ENCODE data around the gene NTRK2.
"Not testable (repeated sequence)": the region's sequence is repeated elsewhere in the genome, so short reads cannot be mapped to it uniquely, and the experiment has no call there.

The NTRK2 gene

DNA sequence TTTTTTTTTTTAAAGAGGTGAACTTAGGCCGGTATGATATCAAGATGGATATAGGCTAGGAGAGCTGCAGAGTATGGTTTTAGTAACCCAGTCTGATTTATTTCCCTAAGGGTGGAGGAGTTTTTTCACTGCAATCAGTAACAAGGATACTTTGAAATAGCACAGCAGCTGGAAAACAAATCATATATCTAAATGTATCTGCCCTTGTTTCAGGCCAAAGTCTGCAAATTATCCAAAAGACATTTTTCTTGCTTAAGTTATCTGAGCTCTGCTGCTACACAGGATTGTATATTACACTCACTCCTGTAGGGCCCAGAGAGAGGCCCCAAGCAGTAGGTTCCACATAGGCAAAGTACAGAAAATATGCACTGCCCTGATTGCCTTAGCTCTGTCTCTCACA lies 222.4 kb downstream of the NTRK2 start:
- no peak for DNase-seq (ENCODE audit: low read depth, low spot score)

DNA sequence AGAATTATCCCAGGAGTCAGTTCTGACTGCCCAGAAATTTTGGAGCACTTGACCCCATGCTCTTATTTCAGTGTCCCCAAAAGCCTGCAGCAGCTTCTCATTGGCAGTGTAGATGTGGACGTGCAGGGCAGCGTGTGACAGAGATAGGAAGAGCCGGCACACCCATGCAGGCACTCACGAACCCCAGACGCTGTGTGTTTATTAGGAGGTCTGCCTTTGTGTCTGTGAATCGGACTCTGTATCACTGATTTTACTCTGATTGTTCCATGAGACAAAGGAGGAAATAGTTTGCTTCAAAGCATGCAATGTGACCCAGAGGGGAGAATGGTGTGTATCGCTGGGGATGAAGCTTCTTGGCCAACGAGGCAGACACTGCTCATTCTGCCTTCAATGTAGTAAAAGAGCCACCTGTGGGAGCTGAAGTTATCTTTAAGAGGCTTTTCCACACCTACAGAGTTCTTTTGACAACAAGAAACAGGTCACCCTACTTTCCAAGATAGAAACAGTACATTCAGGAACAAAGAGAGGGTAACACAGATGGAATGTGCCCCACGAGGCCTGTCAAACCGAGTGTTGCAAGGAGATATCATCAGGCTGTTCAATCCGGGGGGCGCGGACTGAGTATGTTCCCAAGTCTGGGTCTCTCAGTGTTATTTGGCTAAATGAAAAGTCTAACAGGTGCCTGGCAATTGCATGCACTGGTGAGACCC lies 224.0 kb downstream of the NTRK2 start:
- no peak for DNase-seq (ENCODE audit: low read depth, low spot score)

DNA sequence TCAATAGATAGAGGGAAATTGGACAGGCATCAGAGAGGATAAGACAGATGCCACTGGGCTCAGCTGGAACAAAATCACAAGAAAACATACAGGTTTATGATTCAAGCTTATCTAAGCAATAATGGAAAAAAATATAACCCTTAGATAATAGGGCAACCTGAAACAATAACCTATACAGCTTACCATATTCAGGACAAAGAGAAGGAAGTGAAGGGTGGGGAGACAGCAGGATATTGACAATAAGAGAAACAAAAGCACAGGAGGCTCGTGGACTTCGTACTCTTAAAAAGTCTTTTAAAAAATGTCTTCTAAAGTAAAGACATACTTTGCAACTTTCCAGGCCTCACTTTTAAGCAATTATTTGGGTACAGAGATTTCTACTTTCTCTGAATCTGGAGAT lies 225.3 kb downstream of the NTRK2 start:
- no peak for DNase-seq (ENCODE audit: low read depth, low spot score)

DNA sequence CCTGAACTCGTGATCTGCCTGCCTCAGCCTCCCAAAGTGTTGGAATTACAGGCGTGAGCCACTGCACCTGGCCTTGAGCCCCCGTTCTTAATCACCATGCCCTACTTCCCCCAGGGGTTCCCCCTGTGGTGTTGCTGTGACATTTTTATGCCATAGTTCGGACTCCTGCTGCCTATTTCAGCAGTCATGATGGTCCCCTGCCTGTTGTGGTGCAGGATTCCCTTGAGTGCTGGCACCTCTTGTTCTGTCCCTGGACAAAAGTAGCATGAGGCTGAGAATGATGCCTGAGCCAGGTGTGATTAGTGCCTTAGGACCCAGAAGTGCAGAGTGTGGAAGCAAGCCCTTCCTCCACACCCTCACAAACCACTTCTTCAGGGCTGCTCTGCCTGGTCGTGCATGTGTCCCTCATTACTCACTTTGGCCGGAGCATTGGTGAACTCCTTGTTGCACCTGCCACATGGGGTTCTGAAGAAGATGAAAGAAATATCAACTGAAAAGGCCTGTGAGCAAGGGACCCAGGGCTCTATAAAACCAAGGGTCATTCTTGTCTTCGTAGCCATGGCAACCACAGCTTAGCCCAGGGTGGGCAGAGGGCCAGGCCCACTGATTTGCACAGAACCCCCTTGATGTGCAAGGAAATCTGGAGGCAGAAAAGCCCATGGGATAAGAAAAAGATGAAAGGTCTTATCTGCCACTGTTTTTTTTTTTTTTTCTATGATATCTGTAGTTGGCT lies 228.0 kb downstream of the NTRK2 start:
- DNase-seq (ENCODE audit: low read depth, low spot score) = no peak

DNA sequence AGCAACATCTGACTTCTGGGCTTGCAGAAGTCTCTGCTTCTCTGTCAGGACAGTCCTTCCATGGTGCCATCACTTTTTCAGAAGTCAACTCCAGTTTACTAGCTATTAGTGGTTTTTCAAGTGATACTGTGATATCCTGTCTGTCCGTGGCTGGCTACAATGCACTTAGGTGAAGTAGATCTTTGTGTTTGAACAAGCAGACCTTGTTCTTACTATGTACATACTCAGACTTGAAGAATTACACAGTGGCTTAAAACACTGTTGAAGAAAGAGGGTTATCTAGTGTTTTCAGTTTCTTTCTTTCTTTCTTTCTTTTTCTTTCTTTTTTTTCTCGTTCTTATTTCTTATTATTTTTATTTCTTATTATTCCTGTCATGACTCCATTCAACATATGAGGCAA lies 228.7 kb downstream of the NTRK2 start:
- no peak for DNase-seq (ENCODE audit: low read depth, low spot score)

DNA sequence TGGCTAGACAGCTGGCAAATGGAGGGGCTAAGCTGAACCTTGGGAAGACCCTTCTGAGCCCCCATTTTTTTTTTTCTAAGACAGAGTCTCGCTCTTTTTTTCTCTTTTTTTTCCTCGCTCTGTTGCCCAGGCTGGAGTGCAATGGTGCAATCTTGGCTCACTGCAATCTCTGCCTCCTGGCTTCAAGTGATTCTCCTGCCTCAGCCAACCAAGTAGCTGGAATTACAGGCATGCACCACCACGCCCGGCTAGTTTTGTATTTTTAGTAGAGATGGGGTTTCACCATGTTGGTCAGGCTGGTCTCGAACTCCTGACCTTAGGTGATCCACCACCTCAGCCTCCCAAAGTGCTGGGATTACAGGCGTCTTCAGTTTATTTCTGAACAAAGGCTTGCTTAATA lies 229.1 kb downstream of the NTRK2 start:
- not testable (repeated sequence) for DNase-seq (ENCODE audit: low read depth, low spot score)

DNA sequence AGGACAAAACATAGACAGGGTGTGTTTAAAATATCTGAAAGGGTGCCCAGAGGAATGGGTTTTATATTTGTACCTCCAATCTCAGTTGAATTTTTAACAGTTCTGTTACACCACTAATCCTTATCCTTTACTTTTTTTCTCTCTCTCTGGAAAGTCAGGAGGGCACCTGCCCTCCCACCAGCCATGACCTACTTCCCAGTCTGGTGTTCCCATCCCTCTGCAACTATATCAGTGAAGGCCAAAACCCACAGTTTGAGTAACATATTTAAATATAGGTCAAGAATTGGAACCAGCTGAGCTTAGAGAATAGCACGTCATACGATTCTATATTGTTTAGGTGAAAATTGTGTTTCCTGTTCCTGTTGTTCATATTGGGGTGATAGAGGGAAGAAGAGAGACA lies 229.8 kb downstream of the NTRK2 start:
- no peak for DNase-seq (ENCODE audit: low read depth, low spot score)

DNA sequence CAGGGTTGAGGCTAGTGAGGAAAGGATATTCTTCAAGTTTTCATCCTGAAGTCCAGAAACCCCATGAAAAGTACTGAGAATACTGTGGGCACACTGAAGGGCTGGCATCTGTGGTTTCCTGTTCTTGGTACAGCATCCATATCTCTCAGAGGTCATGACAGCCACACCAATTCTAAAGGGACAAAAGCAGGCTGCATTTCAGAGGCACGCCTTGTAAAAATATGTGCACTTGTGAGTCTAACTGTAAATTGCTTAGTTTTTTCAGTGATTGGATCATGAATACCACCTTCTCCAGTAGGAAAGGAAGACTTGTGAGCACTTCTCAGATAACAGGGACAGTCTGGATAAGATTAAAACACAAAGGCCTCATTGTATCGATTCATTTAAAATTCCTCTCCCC lies 230.9 kb downstream of the NTRK2 start:
- DNase-seq (ENCODE audit: low read depth, low spot score) = no peak

DNA sequence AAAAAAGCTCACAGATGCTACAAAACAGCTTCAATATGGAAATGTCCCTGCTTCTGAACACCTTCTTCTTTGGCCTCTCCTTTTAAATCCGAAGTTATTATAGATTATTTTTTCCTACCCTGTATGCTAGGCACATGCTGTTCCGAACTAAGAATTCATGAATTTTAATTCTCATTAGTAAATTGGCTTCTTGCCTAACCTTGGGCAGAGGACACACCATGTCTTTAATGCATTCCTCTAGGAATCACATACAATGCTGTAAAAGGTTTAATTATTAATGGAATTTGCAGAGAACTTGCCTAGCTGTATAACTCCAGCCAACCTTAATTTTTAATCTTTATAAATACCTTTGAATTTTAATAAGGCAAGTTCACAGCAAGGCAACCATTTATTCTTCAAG lies 234.4 kb downstream of the NTRK2 start:
- DNase-seq (ENCODE audit: low read depth, low spot score) = no peak

DNA sequence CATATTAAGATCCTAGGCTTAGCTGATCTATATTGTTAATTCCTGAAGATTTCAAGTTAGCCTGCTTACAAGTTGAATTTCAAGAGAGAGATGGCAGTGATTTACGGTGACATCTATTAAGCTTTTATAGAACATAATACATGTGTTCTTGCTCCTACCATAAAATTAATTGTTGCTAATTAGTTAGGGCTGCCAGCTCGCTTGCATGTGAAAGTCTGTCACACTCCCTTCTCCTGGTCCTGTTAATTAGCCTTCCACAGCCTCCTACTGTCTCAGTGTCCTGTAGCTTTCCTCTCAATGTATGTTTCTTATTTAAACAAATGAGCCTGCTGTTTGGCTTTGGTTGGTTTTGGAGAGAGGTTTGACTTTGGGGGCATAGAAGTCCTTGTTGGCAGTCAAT lies 247.2 kb downstream of the NTRK2 start:
- DNase-seq (ENCODE audit: low read depth, low spot score) = no peak

DNA sequence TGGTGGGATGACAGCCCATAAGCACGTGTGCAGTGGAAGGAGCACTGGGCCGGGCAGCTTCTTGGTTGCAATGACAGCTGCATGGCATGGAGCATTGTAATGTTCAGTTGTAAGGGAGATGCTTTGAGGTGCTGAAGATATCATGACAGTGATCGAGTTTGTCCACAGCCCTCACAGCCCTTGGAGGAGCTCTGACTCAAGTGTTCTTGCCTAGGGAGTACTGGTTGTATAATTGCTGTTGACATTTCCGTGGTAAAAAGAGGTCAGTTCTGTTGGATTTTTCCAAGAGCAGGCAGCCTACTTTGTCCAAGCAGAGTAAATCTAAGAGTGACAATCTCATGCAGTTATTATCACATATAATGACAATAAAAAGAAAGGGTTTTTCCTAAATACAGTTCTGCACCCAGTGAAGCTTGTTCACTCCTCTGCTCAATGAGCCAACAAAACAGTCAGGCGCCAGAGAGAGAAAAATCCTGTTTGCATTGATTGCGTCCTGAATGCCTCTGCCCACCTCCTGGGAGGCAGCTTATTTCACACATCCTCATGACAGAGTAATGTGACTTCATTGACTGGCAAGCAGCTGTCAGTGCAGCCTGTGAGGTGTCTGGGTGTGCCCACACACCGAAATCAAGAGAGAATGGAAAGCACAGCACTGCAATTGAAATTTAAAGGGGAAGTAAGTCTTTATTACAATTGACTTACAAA lies 248.0 kb downstream of the NTRK2 start:
- no peak for DNase-seq (ENCODE audit: low read depth, low spot score)

DNA sequence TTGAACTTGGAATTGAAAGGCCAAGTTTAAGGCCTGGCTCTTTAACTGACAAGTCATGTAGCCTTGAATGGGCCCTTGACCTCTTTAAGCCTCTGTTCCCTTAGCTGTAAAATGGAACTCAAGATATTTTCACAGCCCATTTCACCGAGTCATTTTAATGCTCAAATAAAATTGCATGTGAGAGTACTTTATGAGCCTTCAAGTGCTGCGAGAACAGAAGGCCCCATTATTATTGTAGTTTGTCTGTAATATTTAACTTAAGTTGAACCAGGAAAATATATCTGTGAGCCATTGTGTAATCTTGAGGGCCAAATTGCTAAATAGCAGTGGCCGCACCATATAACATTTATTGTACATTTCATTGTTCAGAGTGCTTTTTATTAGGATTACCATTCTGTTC lies 249.9 kb downstream of the NTRK2 start:
- DNase-seq (ENCODE audit: low read depth, low spot score) = no peak

DNA sequence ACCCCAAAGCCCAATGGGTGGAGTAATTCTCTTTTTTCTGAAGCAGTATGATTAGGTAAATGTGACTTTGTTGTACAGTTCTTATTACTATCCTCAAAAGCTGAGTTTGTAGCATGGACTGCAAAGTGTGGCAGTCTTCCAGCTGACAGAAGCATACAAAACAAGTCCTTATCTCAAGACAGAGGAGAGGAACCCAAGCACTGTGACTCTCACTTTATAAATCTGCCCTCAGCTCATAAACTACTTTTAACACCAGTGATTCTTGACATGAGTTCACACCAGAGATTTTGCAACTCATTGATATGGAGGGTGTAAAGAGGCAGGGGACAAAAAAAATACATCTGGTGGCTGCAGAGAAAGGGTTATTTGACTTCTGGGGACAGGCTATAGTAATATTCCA lies 251.6 kb downstream of the NTRK2 start:
- DNase-seq (ENCODE audit: low read depth, low spot score) = no peak

DNA sequence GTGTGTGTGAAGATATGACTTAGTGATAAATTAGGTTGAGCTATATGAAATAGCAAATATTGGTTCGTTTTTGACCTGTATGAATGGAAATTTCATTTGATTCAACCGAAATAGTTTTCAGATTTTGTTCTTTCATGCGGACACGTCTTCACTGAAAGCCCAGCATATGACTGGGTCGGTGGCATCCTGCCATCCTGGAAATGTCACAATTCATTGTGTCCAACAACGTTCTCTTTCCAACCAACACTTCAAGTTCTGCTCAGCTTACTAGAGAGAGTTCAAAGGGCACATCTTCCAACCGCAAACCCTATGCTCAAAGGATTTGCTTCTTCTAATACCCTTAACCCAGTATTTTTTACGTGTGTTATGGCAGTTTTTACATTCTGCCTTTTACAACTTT lies 252.5 kb downstream of the NTRK2 start:
- DNase-seq (ENCODE audit: low read depth, low spot score) = no peak

DNA sequence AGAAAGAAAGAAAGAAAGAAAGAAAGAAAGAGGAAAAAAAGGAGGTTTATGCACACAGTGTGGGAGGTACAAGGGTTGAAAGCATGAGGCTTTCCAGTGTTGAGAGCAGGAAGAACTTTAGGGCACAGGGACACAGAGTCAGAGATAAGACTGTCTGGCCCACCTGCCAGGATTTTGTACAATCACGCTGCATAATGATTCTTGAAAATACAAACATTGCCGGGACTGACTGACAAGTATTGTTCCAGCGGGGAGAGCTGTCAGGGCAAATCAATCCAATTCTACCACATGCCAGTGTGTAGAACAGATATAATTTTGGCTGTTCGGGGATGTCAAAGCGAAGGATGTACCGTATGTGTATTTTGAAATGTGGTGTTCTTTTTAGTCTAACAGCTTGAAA lies 254.7 kb downstream of the NTRK2 start:
- DNase-seq (ENCODE audit: low read depth, low spot score) = no peak

DNA sequence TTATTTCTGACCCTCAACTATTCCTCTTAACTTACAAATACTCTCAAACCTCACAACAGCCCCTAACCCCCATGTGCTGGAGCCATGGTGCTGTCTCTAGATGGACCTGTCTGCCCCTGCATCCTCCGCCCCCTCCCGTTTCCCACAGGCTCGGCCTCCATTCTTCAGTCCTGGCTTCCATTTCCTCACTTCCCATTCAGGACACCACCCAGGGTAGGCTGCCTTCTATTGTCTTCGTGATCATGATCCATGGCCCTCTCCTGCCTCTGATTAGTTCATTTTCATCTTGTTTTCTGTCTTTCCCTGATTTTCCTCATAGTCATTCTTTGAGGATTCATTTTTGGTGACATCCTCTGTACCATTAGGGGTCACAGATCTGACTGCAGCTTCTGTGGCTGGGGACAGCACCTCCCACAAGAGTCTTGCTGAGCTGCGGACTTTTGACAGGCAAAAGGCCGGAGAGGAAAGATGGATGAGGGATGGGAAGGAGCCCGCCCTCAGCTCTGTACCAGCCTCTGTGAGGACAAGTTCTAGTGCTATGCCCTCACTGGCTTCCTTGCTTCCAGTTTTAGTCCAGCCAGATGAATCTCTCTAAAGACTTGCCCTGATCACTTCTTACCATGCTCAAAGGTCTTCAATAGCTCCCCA lies 255.8 kb downstream of the NTRK2 start:
- no peak for DNase-seq (ENCODE audit: low read depth, low spot score)

DNA sequence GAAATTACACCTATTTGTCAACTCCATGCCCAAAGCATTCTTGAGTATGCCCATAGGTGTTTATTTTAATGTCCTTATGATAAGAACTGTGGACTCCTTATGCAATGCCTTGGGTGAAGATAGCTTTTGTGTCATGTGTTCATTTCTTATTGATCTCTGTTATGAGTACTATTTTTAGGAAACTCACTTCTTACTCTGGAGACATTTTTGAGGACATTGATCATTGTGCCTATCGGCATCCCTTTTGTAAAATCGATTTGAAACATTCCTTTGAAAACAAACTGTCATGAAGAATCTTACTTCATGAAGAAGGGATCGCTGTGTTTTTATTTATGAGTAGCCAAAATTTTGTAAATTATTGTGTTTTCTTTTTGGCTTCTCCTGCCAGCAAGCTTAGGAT lies 257.3 kb downstream of the NTRK2 start:
- no peak for DNase-seq (ENCODE audit: low read depth, low spot score)

DNA sequence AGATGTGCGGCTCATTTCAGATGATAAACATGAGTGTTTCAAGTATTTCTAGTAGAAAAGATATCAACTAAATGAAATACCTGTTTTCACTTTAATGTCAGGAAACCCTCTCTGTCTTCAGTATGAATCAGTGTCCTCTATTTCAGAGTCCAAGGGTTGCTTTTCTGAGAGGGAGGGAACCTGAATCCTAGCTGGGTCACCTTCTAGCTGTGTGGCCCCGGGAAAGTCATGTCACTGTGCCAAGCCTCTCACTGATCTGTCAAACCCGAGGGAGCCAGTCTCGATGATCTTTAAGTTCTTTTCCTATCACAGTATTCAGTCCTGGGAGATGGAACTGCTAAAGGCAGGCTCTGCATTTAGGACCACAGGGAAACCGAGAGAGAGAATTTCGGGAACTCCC lies 258.9 kb downstream of the NTRK2 start:
- no peak for DNase-seq (ENCODE audit: low read depth, low spot score)

DNA sequence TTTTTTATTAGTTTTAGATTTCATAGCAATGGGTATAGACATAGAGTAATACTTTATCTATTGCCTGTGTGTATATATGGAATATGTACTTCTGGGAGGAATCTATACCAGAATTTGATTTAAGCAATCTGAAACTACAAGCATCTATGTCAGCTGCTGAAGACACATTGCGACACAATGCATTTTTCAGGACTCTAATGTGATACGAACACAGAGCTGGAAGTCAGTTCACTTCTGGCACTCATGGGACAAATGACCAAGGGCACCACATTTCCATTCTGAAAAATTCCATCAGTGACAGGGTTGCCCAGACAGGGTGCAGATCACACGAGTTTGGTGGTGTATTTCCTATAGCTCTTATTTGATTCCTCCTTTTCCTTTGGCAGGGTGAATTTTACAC lies 259.5 kb downstream of the NTRK2 start:
- no peak for DNase-seq (ENCODE audit: low read depth, low spot score)

DNA sequence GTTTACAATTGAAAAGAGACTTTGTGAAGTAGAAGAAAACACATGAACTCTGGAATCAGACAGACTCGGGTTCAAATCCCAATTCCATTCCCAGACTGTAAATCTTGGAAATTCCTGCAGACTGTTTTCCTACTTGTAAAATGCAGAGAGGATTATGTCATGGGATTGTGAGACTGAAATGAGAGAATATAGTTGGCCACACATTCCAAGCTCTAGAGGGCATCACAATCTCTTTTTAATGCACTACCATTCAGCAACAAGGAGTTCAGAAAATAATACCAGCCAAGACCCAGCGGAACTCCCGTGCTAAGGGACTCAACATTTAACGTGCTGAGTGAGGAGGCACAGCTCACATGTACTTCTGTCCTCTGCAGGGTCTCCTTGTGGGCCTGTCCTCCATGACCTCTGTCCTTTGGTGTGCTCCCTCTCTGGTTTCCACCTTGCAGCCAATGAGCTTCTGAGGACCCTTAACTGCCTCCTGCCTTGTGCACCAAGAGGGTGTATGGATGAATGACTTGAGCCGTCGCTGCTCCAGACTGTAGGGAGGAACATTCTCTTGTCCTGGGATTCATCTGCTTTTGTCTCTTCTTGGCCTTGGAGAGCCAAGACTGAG lies 263.5 kb downstream of the NTRK2 start:
- no peak for DNase-seq (ENCODE audit: low read depth, low spot score)

DNA sequence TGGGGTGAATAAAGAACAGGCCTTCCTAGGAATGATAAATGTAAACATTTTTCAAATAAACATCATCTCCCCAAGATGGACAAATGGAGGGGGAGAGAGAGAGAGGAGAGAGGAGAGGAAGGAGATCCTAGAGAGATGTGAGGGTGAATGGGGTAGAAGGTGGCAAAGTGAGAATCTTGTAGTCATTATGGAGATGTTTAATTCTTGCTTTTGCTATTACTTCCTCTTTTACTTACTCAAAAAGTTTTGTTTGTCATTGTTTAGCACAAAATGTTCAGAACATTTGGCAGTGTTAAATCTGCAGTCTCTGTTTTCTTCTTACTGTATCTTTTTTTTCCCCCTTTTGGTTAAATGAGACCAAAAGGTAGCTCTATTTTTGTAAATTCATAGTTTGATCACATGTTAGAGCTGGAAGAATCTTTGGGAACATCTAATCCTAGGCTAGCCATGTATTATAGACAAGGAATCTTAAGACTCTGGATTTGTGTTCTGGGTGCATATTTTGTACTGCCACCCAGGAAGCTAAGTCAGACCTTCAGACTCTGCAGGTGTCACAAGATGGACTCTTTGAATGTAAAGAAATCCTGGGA lies 266.1 kb downstream of the NTRK2 start:
- DNase-seq (ENCODE audit: low read depth, low spot score) = no peak

DNA sequence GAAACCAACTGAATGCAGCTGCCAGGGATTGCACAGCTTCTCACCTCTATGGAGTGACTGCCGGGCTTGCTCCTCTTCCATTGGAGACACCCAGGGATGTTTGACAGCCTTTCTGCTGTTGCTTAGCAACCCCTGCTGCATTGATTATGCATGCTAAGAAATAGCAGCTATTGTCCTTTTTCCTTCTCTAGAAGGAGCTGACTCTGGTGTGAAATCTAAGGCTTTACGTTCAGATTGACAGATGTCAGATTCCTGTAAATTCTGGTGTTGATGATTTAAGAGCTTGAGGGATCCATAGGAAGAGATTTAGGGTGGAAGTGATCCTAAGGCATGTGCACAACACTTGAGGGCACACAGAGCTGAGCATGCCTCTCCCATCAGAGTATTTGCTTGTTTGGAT lies 267.7 kb downstream of the NTRK2 start:
- DNase-seq (ENCODE audit: low read depth, low spot score) = no peak

Measured in smooth muscle cell of the brain vasculature (primary cell).